Skin epidermis (tissue), 12 donors: ENCODE data around the gene CDC42BPA.
"Not testable (repeated sequence)": the region's sequence is repeated elsewhere in the genome, so short reads cannot be mapped to it uniquely, and the experiment has no call there.

Experiments used
- H3K27ac ChIP-seq, 21 experiments: fragments of 200-600 bp; sonication (generic) in 11 of 21; one replicate each; pipeline ENCODE4 v1.5.0; 2020; ENCODE audit warnings: mild to moderate bottlenecking in 3 of 21, inconsistent platforms in 2 of 21, moderate library complexity in 2 of 21
- H3K4me3 ChIP-seq, 7 experiments: fragments of 200-600 bp; sonication (generic) in 2 of 7; one replicate each; pipeline ENCODE4 v1.5.0; 2020; ENCODE audit warnings: inconsistent platforms in 2 of 7, mild to moderate bottlenecking in 2 of 7, moderate library complexity in 1 of 7

The CDC42BPA gene

DNA sequence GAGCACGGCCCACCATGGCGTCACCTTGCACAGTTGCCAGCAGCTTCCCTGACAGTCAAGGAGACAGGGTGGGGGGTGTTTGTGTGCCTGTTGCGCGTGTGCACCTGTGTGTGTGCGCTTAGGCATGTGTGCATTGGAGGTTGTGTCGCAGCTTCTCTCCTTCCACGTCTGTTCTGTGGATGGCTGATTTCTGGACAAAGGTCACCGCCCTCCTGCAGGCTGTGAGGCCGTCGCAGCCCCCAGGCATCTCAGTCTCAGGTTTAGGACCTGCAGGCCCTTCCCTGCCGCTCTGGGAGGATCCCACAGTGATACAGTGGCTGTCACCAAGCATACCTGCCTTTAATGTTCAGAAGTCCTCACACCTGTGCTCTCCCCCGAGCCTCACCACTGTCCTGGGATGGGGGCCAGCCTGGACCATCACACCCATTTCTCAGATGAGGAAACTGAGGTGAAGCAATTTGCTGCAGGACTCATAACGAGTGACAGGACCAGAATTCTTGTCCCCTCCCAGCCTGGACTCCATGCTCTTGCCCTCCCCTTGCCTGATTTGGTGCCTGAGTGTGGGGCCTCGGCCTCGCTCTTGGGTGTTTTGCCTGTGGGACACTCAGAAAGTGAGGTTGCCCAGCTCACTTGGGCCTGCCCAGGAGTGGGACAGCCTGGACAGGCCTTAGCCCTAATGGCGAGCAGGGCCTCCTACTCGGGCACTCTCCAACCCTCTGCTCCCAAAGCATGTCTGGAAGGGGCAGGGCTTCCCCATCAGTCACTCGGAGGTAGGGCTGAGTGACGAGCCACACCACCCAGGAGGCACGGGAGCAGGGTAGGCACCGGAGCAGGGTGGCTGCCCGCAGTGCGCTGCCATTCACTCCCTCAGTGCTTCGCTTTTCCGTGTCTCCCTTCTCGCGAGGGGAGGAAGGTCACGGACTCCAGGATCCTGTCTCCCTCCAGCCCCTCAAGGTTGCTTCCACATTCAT, 355.6 kb downstream of the CDC42BPA start:
- Histone ChIP-seq H3K27ac (no peak overlapping the region), H3K4me3 (no peak overlapping the region)

GRCh38 chr1:226960944-226961765, 357.1 kb downstream of the CDC42BPA start:
- Histone ChIP-seq H3K27ac (no peak overlapping the region), H3K4me3 (no peak overlapping the region)

DNA sequence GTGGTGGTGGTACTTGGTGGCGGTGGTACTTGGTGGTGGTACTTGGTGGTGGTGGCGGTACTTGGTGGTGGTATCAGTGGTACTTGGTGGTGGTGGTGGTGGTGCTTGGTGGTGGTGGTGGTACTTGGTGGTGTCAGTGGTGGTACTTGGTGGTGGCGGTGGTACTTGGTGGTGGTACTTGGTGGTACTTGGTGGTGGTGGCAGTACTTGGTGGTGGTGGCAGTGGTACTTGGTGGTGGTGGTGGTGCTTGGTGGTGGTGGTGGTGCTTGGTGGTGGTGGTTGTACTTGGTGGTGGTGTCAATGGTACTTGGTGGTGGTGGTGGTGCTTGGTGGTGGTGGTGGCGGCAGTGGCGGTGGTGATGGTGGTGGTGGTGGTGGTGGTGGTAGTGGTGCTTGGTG, 358.0 kb downstream of the CDC42BPA start:
- H3K27ac ChIP-seq = no peak overlapping the region
- no peak overlapping the region for H3K4me3 ChIP-seq

- no peak overlapping the region for H3K4me3 ChIP-seq
- no peak overlapping the region for H3K27ac ChIP-seq
Observed at GRCh38 chr1:226958300-226958699, 360.0 kb downstream of the CDC42BPA start.

GRCh38 chr1:226957714-226958113, 360.6 kb downstream of the CDC42BPA start:
- Histone ChIP-seq H3K4me3 (no peak overlapping the region), H3K27ac (no peak overlapping the region)

GRCh38 chr1:226956942-226957713, 361.2 kb downstream of the CDC42BPA start:
- no peak overlapping the region for H3K4me3 ChIP-seq
- no peak overlapping the region for H3K27ac ChIP-seq

DNA sequence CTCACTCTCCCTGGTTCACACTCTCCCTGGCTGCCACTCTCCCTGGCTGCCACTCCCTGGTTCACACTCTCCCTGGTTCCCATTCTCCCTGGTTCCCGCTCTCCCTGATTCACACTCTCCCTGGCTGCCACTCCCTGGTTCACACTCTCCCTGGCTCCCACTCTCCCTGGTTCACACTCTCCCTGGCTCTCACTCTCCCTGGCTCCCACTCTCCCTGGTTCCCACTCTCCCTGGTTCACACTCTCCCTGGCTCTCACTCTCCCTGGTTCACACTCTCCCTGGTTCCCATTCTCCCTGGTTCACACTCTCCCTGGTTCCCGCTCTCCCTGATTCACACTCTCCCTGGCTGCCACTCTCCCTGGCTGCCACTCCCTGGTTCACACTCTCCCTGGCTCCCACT, 362.4 kb downstream of the CDC42BPA start:
- H3K27ac ChIP-seq, H3K4me3 ChIP-seq: not testable (repeated sequence)

GRCh38 chr1:226954777-226955176, 363.5 kb downstream of the CDC42BPA start:
- Histone ChIP-seq H3K4me3 (no peak overlapping the region), H3K27ac (no peak overlapping the region)

DNA sequence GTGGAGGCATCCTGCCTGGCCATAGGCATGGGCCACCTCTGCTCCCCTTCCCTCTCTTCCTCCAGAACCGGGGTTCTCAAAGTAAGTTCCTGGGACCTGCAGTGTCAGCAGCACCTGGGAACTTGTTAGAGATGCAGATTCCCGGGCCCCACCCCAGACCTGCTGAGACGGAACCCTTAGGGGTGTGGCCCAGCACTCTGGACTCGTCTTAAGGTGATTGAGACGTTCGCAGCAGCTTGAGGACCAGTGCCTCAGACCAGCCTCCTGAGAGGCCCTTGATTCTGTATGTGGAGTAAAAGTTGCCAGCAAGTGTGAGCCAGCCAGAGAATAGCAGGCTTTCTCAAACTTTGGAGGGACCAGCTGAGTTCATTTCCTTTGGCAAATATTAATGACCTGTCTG, 364.0 kb downstream of the CDC42BPA start:
- H3K27ac ChIP-seq = no peak overlapping the region
- no peak overlapping the region for H3K4me3 ChIP-seq

DNA sequence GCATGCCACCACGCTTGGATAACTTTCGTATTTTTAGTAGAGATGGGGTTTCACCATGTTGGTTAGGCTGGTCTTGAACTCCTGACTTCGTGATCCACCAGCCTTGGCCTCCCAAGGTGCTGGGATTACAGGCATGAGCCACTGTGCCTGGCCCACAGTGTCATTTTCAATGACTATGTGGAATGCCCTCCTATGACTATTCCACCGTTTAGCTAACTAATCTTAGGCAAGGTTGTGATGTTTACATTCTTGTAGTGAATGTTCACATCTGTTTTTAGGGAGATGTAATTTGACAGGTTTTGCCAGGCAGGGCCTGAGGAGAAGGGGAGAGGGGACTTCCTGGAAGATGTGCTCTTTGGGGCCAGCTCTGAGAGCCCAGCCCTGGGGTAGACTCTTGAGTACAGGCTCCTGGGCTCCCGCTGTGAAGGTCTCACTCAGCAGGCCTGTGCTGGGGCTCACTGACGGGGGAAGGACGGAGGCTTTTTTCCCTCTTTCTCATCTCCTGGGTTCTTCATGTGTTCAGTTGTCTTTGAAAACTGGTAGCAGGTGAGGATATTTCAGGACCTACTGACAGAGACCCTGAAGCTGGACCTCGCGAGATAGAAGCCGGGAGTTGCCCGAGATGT, 365.0 kb downstream of the CDC42BPA start:
- H3K27ac ChIP-seq = no peak overlapping the region

GRCh38 chr1:226952118-226952441, 366.2 kb downstream of the CDC42BPA start:
- Histone ChIP-seq H3K27ac (no peak overlapping the region), H3K4me3 (no peak overlapping the region)

More for the DNA sequence above, 365.0 kb downstream of the CDC42BPA start:
- H3K4me3 ChIP-seq = no peak overlapping the region

- Histone ChIP-seq H3K4me3 (no peak overlapping the region), H3K27ac (no peak overlapping the region)
Observed at GRCh38 chr1:226951286-226952117, 366.8 kb downstream of the CDC42BPA start.

- Histone ChIP-seq H3K27ac (peak overlapping the region in 1 of 21 experiments; percentile 6), H3K4me3 (no peak overlapping the region)
Observed at GRCh38 chr1:226950871-226951270, 367.4 kb downstream of the CDC42BPA start.

DNA sequence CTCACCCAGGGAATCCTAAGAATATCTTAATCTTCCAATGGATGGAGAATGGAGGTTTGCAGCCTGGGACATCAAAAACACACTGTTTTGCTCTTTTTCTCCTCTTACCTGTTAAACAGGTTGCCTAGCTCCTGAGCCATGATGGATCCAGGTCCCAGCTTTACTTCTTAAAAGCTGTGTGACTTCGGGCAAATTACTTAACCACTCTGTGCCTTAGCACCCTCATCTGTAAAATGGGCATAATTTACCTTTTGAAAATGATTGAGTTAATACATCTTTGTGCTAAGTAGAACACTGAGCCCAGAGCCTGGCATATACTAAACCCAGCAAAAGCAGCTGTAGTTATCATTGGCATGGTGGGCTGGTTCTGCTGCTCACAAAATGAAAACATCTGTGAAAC, 368.0 kb downstream of the CDC42BPA start:
- no peak overlapping the region for H3K4me3 ChIP-seq
- H3K27ac ChIP-seq = peak overlapping the region in 1 of 21 experiments; percentile 6

DNA sequence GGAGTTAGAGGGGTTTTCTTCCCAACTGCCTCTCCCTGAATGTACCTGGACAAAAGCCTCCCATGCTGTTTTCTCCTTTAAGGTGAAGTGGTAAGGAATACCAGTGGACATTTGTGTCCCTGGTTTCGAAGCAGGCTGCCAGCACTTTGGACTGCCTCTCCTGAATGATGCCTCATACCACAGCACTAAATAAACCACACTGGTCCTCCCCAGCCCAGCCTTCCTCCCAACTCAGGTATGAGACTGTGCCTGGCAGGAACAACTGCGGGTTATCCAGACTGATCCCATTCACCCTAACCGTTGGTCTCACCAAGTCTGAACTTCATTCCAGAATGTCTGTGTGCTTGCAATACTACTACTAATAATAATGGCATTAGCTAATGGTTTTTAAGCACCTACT, 368.9 kb downstream of the CDC42BPA start:
- H3K4me3 ChIP-seq = no peak overlapping the region
- no peak overlapping the region for H3K27ac ChIP-seq

DNA sequence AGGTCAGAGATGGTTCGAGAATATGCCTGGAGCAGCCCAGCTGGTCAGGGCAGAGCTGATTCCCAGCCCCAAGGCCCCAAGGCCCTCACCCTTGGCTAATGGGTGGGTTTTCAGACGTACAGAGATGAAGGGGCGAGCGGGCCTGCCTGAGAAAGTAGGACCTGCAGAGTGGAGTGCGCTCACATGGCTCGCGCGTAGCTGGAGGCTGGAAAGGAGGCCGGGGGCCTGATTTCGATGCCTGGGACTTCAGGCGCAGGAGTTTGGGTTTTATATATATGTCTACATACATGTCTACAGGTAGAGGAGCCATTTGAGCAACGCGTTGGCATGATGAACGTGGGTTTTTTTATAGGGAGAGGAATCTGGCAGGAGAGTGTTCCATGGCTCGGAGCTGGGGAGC, 369.3 kb downstream of the CDC42BPA start:
- no peak overlapping the region for H3K4me3 ChIP-seq
- no peak overlapping the region for H3K27ac ChIP-seq

DNA sequence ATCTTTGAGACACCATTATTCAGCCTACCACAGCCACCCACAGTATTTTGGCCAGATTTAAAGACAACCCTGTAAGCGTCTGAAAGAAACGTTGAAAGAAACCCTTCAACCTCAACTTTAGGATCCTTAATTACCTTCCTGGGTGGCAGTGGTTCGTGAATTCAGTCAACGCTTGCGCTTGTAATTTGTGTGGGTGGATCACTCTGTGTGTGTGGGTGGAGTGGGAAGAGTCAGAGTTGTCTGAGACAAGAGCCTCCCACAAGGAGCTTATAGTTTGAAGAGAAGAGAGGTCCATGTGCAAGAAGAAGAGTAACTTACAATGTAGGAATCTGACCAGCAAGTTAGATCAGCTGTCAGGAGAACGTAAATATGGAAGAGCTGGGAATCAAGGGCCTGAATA, 369.8 kb downstream of the CDC42BPA start:
- H3K27ac ChIP-seq = no peak overlapping the region

DNA sequence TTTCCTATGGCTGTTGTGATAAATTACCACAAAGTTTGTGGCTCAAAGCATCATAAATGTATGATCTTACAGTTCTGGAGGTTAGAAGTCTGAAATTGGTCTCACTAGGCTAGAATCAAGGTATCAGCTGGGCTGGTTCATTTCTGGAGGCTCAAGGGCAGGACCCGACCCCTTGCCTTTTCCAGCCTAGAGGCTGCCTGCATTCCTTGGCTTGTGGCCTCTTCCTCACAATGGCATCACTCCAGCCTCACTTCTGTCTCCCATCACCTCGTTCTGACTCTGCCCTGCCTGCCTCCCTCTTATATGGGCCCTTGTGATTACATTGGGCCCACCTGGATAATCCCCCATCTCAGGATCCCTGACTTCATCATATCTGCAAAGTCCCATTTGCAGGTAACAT, 370.2 kb downstream of the CDC42BPA start:
- Histone ChIP-seq H3K4me3 (no peak overlapping the region), H3K27ac (no peak overlapping the region)

More for the DNA sequence above, 369.8 kb downstream of the CDC42BPA start:
- H3K4me3 ChIP-seq = no peak overlapping the region

- no peak overlapping the region for H3K27ac ChIP-seq
- no peak overlapping the region for H3K4me3 ChIP-seq
Observed at GRCh38 chr1:226946841-226947240, 371.5 kb downstream of the CDC42BPA start.
